Mucosa of descending colon (tissue), 3 donors: Measurements from ENCODE around the gene TICRR. TPM values are rescaled to one million over a fixed set of nuclear protein-coding genes. Genes with fewer than 3 reads are reported as not detected.
A peak's percentile ranks its signal among the peaks of the same experiment; 100 is the strongest.
"Not testable (repeated sequence)": the region's sequence is repeated elsewhere in the genome, so short reads cannot be mapped to it uniquely, and the experiment has no call there.

Experiments used
- ATAC-seq: fragments of 200-7000 bp; cut with Tn5 transposase; one replicate; pipeline ENCODE4 v1.9.1; 2020; ENCODE audit warnings: mild to moderate bottlenecking, moderate library complexity
- DNase-seq, 3 donors: peaks; one replicate each; pipeline ENCODE4 v3.0.0-alpha.2; 2020
- H3K36me3 ChIP-seq: fragments of 200-600 bp; one replicate; pipeline ENCODE4 v1.8.0; 2021; ENCODE audit warnings: low read depth, mild to moderate bottlenecking
- H3K4me1 ChIP-seq: fragments of 200-600 bp; one replicate; pipeline ENCODE4 v1.8.0; 2021; ENCODE audit warnings: low read depth, mild to moderate bottlenecking
- H3K4me3 ChIP-seq: fragments of 200-600 bp; one replicate; pipeline ENCODE4 v1.8.0; 2021; ENCODE audit warnings: mild to moderate bottlenecking
- H3K9me3 ChIP-seq: fragments of 200-600 bp; one replicate; pipeline ENCODE4 v1.8.0; 2021; ENCODE audit warnings: mild to moderate bottlenecking
- CTCF ChIP-seq: fragments of 200-600 bp; IDR thresholded peaks from one replicate; pipeline ENCODE4 v1.8.0; 2022; ENCODE audit warnings: antibody characterized with exemption, mild to moderate bottlenecking
- intact Hi-C, 2 donors: fragments of 100-400 bp; cut with DNase I in 1 of 2; cut with micrococcal nuclease in 1 of 2; formaldehyde crosslinking; loops; one replicate each; pipeline versions ENCODE4 v1.11.0 to v1.11.1; 2022; cut with DNase I, micrococcal nuclease
- total RNA-seq, 3 donors: library from RNA; stranded (reverse); fragmentation: NEBNext Ultra II Directional in 2 of 3; extraction: Animal tissue kit (Norgen Biotek cat#: 25700) in 2 of 3; gene quantifications; one replicate each; pipeline versions ENCODE4 v1.2.1 to v1.2.4, GENCODE V29; 2021 to 2023
- donor health status: DM: no; HTN: no; CAD: no; lungs with moderate emphysema.
- donor health status: DM: no; HTN: no; CAD: no.
- donor health status: DM: no; HTN: yes; CAD: no.

Gene TICRR
- total RNA-seq, 3 donors from 2014 or later, result 1.0 to 4.4 (median 1.6) TPM

DNA sequence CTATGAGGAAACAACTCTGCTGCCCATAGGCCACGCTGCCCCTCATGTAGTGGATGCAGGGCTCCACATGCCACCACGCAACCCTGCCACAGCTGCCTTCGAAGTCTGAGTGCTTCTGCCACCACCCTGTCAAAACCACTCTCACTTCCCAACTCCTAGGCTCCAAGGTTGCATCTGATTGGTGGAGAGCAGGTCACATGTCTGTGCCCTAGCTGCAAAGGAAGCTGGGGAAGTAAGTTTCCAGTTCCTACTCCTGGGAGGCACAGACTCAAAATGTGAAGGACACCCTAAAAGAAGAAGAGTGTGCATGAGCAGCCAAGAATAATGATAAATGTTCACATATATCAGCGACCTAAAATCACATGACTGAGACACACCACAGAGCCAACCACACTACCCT, 31.9 kb upstream of the TICRR start:
- H3K4me3 ChIP-seq, result no peak overlapping the region
- intact Hi-C loops, result no loop called here
- no peak for ATAC-seq

GRCh38 chr15:89549138-89549537, 26.1 kb upstream of the TICRR start:
- intact Hi-C loops, H3K36me3 ChIP-seq, DNase-seq, ATAC-seq, H3K4me1 ChIP-seq, H3K9me3 ChIP-seq, H3K4me3 ChIP-seq: not testable (repeated sequence)

More for the DNA sequence above, 31.9 kb upstream of the TICRR start:
- no peaks in the 10 kb centered on the region for H3K4me1 ChIP-seq
- DNase-seq, result no peak
- no peaks in the 10 kb centered on the region for H3K9me3 ChIP-seq
- no peak for TF ChIP-seq CTCF
- no peaks in the 10 kb centered on the region for H3K36me3 ChIP-seq

DNA sequence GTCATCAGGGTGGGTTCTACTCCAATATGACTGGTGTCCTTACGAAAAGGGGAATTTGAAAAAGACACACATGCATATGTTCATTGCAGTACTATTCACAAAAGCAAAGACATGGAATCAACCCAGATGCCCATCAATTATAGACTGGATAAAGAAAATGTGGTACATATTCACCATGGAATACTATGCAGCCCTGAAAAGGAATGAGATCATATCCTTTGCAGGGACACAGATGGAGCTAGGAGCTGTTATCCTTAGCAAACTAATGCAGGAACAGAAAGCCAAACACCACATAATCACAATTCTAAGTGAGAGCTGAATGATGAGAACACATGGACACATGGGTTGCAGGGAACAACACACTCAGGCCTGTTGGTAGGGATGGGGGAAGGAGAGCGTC, 24.8 kb upstream of the TICRR start:
- ATAC-seq (no peak), DNase-seq (no peak)
- no peak overlapping the region for H3K4me3 ChIP-seq
- no peak for TF ChIP-seq CTCF
- H3K9me3 ChIP-seq, result no peaks in the 10 kb centered on the region
- intact Hi-C loops, result no loop called here
- no peaks in the 10 kb centered on the region for H3K4me1 ChIP-seq
- no peaks in the 10 kb centered on the region for H3K36me3 ChIP-seq

GRCh38 chr15:89551550-89551949, 23.7 kb upstream of the TICRR start:
- no peak overlapping the region for H3K4me3 ChIP-seq
- DNase-seq, result no peak
- no peaks in the 10 kb centered on the region for H3K36me3 ChIP-seq
- ATAC-seq, result peak; percentile 59
- H3K4me1 ChIP-seq, result no peaks in the 10 kb centered on the region
- no peaks in the 10 kb centered on the region for H3K9me3 ChIP-seq
- intact Hi-C loops, result no loop called here
- TF ChIP-seq CTCF, result no peak

- intact Hi-C loops, result no loop called here
- no peaks in the 10 kb centered on the region for H3K4me1 ChIP-seq
- no peak for ATAC-seq
- no peak overlapping the region for H3K4me3 ChIP-seq
- H3K9me3 ChIP-seq, result no peaks in the 10 kb centered on the region
- TF ChIP-seq CTCF, result no peak
- no peak for DNase-seq
- no peaks in the 10 kb centered on the region for H3K36me3 ChIP-seq
Measured at GRCh38 chr15:89553632-89554031, 21.6 kb upstream of the TICRR start.

GRCh38 chr15:89554247-89554646, 21.0 kb upstream of the TICRR start:
- intact Hi-C loops, result no loop called here
- ATAC-seq (no peak), DNase-seq (no peak)
- H3K9me3 ChIP-seq, result no peaks in the 10 kb centered on the region
- H3K36me3 ChIP-seq, result no peaks in the 10 kb centered on the region
- no peak overlapping the region for H3K4me3 ChIP-seq
- TF ChIP-seq CTCF, result no peak
- no peaks in the 10 kb centered on the region for H3K4me1 ChIP-seq
